ENCODE results near the gene ARHGAP33. TPM values are rescaled to one million over a fixed set of nuclear protein-coding genes. Genes with fewer than 3 reads are reported as not detected.

ARHGAP33 gene
- total RNA-seq, 4 donors from 2014 or later = 8.6 to 166 (median 20.0) TPM

- Histone ChIP-seq H3K36me3 (peaks cover 0 to 100% (median 4%) of the 10 kb centered on the region in 3 donors), H3K4me3 (no peak overlapping the region), H3K27ac (no peak overlapping the region), H3K4me1 (no peaks in the 10 kb centered on the region), H3K9me3 (no peaks in the 10 kb centered on the region), H3K27me3 (no peaks in the 10 kb centered on the region)
- no peak for DNase-seq
- TF ChIP-seq CTCF (IDR thresholded peaks at IDR 0.05) (no peak), POLR2A (IDR thresholded peaks at IDR 0.05) (no peak)
Measured at GRCh38 chr19:35730326-35730725, 45.0 kb upstream of the ARHGAP33 start.

- H3K27ac ChIP-seq = no peak overlapping the region
- H3K9me3 ChIP-seq = no peaks in the 10 kb centered on the region
- no peaks in the 10 kb centered on the region for H3K27me3 ChIP-seq
- no peak overlapping the region for H3K4me3 ChIP-seq
- TF ChIP-seq POLR2A (IDR thresholded peaks at IDR 0.05) (no peak), CTCF (IDR thresholded peaks at IDR 0.05) (no peak)
- peaks cover 0 to 98% (median 0%) of the 10 kb centered on the region in 3 donors for H3K36me3 ChIP-seq
- no peaks in the 10 kb centered on the region for H3K4me1 ChIP-seq
- DNase-seq = no peak
Measured at GRCh38 chr19:35731353-35731752, 44.0 kb upstream of the ARHGAP33 start.

- peaks cover 0 to 98% (median 0%) of the 10 kb centered on the region in 3 donors for H3K36me3 ChIP-seq
- no peak for TF ChIP-seq CTCF (IDR thresholded peaks at IDR 0.05)
- TF ChIP-seq POLR2A (IDR thresholded peaks at IDR 0.05) = no peak
Measured at GRCh38 chr19:35731779-35732405, 43.5 kb upstream of the ARHGAP33 start.

GRCh38 chr19:35732540-35733179 is 42.7 kb upstream of the ARHGAP33 start:
- no peak for DNase-seq
- Histone ChIP-seq H3K4me3 (no peak overlapping the region), H3K9me3 (no peaks in the 10 kb centered on the region), H3K27me3 (no peaks in the 10 kb centered on the region), H3K4me1 (peaks cover 0 to 3% (median 0%) of the 10 kb centered on the region in 4 donors), H3K27ac (no peak overlapping the region), H3K36me3 (peaks cover 0 to 97% (median 0%) of the 10 kb centered on the region in 3 donors)
- TF ChIP-seq CTCF (IDR thresholded peaks at IDR 0.05) (no peak), POLR2A (IDR thresholded peaks at IDR 0.05) (no peak)

More at GRCh38 chr19:35731779-35732405, 43.5 kb upstream of the ARHGAP33 start:
- Histone ChIP-seq H3K4me3 (no peak overlapping the region), H3K27me3 (no peaks in the 10 kb centered on the region), H3K4me1 (no peaks in the 10 kb centered on the region), H3K27ac (no peak overlapping the region), H3K9me3 (no peaks in the 10 kb centered on the region)
- no peak for DNase-seq

- no peak for DNase-seq
- TF ChIP-seq CTCF (IDR thresholded peaks at IDR 0.05) = no peak
- TF ChIP-seq POLR2A (IDR thresholded peaks at IDR 0.05) = no peak
- Histone ChIP-seq H3K4me3 (no peak overlapping the region), H3K9me3 (no peaks in the 10 kb centered on the region), H3K36me3 (peaks cover 0 to 97% (median 0%) of the 10 kb centered on the region in 3 donors), H3K27ac (no peak overlapping the region), H3K4me1 (peaks cover 0 to 3% (median 0%) of the 10 kb centered on the region in 4 donors), H3K27me3 (no peaks in the 10 kb centered on the region)
Measured at GRCh38 chr19:35733180-35734125, 41.9 kb upstream of the ARHGAP33 start.

Measured in Peyer's patch (tissue), 4 donors.